GM19193 (cell line): ENCODE results near the gene SMAP2.

Experiments
- POLR2A ChIP-seq: IDR thresholded peaks from 4 replicates; pipeline ENCODE4 v1.6.1; 2011; ENCODE audit not compliant: insufficient read depth, insufficient read length; ENCODE audit errors: extremely low read depth

The SMAP2 gene

GRCh38 chr1:40361637-40362036 is 11.9 kb upstream of the SMAP2 start:
- TF ChIP-seq POLR2A = no peak

- no peak for TF ChIP-seq POLR2A
Observed at GRCh38 chr1:40362199-40362598, 11.3 kb upstream of the SMAP2 start.

DNA sequence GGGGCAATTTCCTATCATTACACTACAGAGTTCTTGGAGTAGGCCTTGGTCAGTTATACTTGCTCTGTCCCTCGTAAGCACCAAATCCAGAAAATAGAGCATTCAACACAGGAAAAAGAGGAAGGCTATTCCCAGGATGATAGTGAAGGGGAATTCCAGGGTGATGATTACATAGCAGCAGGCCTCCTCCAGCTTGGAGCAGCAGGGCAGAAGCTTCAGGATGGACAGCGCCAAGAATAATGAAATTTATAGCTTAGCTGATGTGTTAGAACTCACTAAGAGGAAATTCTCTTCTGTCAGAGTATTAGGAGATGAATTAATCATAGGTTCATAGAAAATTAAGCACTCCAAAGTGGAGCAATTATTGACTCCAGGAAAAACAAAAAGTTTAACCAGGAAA is 10.8 kb upstream of the SMAP2 start:
- TF ChIP-seq POLR2A = no peak

DNA sequence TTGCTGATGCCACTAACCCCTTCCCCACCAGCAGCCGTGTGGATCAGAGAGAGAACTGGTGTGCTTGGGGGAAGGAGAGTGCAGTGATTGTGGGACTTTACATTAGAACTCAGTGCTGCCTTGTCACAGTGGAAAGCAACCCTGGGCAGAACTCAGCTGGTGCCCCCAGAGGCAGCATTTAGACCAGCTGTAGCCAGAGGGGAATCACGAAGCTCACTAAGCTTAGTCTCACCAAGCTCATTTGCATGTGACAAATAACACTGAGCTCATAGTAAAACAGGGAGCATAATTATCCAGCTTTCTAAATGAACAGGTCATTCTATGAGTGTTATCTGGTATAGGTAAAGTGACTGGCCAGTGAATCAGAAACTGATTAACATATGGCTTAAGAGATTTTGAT is 9.8 kb upstream of the SMAP2 start:
- TF ChIP-seq POLR2A = no peak

GRCh38 chr1:40371707-40372258 is 1.7 kb upstream of the SMAP2 start:
- TF ChIP-seq POLR2A = no peak

GRCh38 chr1:40372658-40373322 is 737 bp upstream of the SMAP2 start:
- no peak for TF ChIP-seq POLR2A

GRCh38 chr1:40377512-40377911 is 4.0 kb downstream of the SMAP2 start:
- TF ChIP-seq POLR2A = no peak

DNA sequence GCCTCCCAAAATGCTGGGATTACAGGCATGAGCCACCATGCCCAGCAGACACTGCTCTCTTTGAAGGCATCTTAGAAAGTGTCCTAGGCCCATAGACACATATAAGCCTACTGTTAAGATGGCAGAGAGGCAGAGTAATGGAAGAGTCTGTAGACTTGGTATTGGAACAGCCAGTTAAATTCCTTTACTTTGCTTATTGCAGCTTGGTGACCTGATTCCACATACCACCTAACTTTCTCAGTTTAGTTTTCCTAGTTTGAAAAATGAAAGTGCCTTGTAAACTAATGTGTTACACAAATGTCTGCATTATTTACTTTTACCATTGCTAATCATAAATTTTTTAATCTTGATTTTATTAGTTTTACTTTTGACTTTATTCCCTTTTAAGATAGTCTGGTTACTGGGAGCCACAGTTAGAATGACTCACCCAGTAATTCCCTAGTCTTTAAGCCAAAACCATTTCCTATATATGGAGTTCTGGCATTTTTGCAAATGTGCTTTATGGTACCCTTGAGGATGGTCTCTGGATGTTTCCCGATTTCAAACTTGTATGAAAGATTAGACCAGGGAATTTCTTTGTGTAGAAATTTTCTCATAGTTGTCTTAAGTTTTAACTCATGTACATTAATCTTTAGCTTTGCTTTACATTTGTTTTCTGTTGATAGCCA is 6.4 kb downstream of the SMAP2 start:
- TF ChIP-seq POLR2A = no peak

- TF ChIP-seq POLR2A = no peak
Observed at GRCh38 chr1:40380817-40381216, 7.3 kb downstream of the SMAP2 start.

DNA sequence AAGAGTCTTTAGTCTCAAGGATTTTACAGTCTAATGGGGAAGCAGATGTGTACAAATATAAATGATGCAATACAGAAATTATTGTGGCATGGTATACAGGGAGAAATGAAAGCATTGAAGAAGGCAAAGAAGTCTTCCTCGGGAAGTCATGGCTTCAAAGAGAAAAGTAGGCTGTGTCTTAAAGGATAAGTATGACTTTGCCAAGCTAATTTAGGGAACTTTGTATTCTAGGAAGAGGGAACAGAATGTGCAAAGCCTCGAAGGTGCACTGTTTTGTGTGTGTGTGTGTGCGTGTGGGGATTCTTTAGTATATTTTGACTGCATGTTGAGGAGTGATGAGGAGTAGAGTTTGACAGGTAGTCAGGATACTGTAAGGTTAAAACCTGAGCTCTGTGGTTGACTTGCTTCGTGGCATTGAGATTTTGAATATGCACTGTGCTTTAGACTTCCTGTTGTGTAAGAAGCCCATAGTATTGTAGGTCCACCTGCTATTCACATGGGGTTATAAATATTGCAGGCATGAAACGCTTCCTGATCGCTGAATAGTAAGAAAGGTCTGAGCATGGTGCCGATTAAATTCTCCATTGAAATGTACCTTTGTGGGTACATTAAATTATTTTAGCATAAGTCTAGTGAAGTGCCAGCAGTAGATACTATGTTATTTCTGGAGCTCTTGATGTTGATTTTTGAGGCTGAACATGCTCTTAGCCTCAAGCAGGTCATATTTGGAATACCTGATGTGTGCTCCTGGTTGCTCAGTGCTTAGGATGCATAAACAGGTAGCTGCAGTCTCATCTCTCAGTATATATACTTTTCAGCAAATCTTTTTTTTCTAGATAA is 8.0 kb downstream of the SMAP2 start:
- peak; percentile 18 for TF ChIP-seq POLR2A

DNA sequence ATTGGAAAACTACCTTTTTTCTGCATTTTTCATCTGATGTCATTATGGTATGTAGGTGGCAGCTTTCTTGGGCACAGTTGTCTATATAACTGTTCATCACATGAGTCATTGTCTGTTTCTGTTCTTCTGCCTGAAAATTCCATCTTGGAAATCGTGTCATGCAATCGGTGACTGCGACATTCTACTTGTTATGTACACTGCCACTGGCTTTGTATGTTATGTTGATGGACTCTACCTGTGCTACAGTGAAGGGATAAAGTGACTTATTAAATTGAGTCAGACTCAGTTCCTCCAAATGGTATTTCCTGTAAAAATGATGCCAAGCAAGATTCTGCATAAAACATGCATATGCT is 8.6 kb downstream of the SMAP2 start:
- no peak for TF ChIP-seq POLR2A

DNA sequence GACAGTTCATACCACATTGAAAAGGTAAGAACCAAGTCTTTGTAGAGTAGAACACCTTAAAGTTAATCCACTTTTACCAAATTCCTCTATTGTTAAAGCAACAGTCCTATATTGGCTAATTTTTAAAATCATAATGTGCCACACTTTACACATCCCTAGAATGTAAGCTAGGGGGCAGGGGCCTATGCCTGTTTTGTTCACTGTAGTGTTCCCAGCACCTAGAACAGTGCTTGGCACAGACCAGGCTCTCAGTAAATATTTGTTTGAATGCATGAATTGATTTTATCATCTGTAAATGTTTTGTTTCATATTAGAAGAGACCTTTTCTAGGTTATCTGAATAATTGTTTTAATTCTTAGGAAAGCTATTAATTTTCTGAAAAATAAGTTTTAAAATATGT is 9.1 kb downstream of the SMAP2 start:
- no peak for TF ChIP-seq POLR2A

DNA sequence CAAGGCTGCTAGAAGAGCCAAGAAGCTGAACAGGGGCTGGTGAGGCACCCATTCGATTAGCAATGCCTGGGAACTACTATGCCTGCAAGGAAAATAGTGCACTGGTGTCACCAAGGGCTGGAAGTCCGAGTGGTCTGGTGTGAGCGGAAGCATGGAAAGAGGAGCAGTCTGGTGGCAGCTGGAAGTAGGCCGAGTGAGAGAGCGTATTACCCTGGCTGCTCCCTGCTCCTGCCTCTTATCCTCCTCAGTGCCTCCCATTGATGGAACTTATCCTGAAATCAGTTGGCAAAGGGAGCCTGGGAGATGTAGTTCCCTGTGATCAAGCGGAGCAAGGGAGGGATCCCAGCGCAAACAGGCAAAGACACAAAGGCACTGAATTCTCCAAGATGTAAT is 9.6 kb downstream of the SMAP2 start:
- peak; percentile 42 for TF ChIP-seq POLR2A

DNA sequence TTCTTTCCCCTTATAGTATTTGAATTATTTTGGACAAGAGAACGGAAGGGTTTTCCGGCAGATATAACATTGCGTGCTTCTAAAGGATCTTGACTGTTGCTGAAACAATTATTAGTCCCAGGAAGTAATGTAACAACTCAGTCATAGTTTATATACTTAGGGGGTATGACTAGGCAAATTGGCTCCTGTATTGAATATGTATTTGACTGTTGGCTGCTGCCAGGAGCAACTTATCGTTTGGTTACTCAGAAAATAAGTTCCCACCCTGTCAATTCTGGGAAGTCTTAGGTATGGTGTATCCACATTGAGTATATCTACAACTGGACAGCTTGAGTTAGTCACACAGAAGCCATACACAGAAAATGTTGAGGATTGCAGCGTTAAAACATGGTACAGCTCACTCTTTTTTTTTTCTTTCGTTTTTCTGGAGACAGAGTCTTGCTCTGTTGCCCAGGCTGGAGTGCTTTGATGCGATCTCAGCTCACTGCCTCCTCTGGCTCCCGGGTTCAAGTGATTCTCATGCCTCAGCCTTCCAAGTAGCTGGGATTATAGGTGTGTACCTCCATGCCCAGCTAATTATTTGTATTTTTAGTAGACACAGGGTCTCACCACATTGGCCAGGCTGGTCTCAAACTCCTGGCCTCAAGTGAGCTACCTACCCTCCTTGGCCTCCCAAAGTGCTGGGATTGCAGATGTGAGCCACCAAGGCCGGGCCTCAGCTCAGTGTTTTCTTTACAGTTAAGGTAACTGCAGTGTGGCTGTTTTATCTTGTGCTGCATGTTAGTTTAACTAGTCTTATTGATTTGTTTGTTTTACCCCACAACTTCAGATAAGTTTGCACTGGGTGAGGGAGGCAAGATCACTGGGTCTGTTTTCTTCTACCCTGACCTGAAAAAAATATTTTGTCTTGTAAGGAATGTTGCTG is 10.2 kb downstream of the SMAP2 start:
- no peak for TF ChIP-seq POLR2A

- TF ChIP-seq POLR2A = no peak
Observed at GRCh38 chr1:40384413-40384762, 10.9 kb downstream of the SMAP2 start.
